CD4-positive, alpha-beta T cell treated with Interleukin-10 for 1 hour (primary cell): ENCODE data around the gene KBTBD8.

Experiments used
- DNase-seq: peaks from one replicate; pipeline ENCODE4 v3.0.0-alpha.2; 2020

KBTBD8 gene

GRCh38 chr3:67044955-67045354 lies 46.8 kb downstream of the KBTBD8 start:
- DNase-seq: no peak

- DNase-seq: no peak
These were observed 47.8 kb downstream of the KBTBD8 start for GRCh38 chr3:67045711-67046465.

- DNase-seq: no peak
These were observed 48.9 kb downstream of the KBTBD8 start for GRCh38 chr3:67047051-67047450.

- no peak for DNase-seq
These were observed 50.1 kb downstream of the KBTBD8 start for GRCh38 chr3:67048067-67048714.

- no peak for DNase-seq
These were observed 50.6 kb downstream of the KBTBD8 start for GRCh38 chr3:67048715-67049074.

- DNase-seq: no peak
These were observed 61.3 kb downstream of the KBTBD8 start for GRCh38 chr3:67059443-67059842.
